Endothelial cell of umbilical vein (primary cell): ENCODE data around the gene PID1. TPM values are rescaled to one million over a fixed set of nuclear protein-coding genes. Genes with fewer than 3 reads are reported as not detected.

ENCODE experiments used
- BruUV-seq: library from RNA; stranded (reverse); fragments of 400-500 nt; replicated peaks from 2 replicates; lab custom pipeline; 2021; lab: Mats Ljungman, UMichigan
- CTCF ChIA-PET: fragments of 300-600, 350-600 bp; sonication (Branson Sonifier 250); formaldehyde crosslinking; loops from one replicate; lab custom pipeline; 2021; ENCODE audit warnings: antibody characterized with exemption, inconsistent platforms; lab: Charles Lee
- POLR2A ChIA-PET: fragments of 300-600, 350-600 bp; sonication (Branson Sonifier 250); formaldehyde crosslinking; loops from one replicate; lab custom pipeline; 2021; ENCODE audit warnings: antibody characterized with exemption, inconsistent platforms; lab: Charles Lee
- DNase-seq: peaks from one replicate; pipeline ENCODE4 v3.0.0-alpha.2; 2011; ENCODE audit warnings: low read depth, low spot score
- FAIRE-seq: peaks from 2 replicates; lab custom pipeline; 2011; peaks lifted over from hg19 to GRCh38; lab: Jason Lieb, UNC
- H2AFZ ChIP-seq: 2 replicates; pipeline ENCODE4 v1.6.0; 2012; ENCODE audit warnings: low read depth, low read length, control low read depth, inconsistent platforms
- H3K27ac ChIP-seq: 2 replicates; pipeline ENCODE4 v1.5.1; 2011; ENCODE audit warnings: low read depth, mild to moderate bottlenecking, control low read depth, low read length, moderate library complexity; ENCODE audit not compliant: insufficient read depth
- H3K27me3 ChIP-seq, 2 experiments: 2 replicates each; pipeline versions ENCODE4 v1.6.0 to v1.6.1; 2011; ENCODE audit warnings: low read length in 2 of 2, mixed read lengths in 1 of 2; ENCODE audit not compliant: control insufficient read depth in 2 of 2, insufficient read depth in 2 of 2
- H3K36me3 ChIP-seq, 2 experiments: 2 replicates in 1 of 2; 3 replicates in 1 of 2; pipeline ENCODE4 v1.5.1; 2011; ENCODE audit warnings: low read length in 2 of 2, mild to moderate bottlenecking in 1 of 2, moderate library complexity in 1 of 2; ENCODE audit not compliant: control insufficient read depth in 2 of 2, insufficient read depth in 2 of 2; ENCODE audit errors: extremely low read depth in 1 of 2
- H3K4me1 ChIP-seq: 3 replicates; pipeline ENCODE4 v1.5.1; 2011; ENCODE audit warnings: mild to moderate bottlenecking, low read length; ENCODE audit not compliant: control insufficient read depth, insufficient read depth; ENCODE audit errors: extremely low read depth
- H3K4me2 ChIP-seq: 2 replicates; pipeline ENCODE4 v1.6.1; 2011; ENCODE audit warnings: low read length, control low read depth, mixed read lengths; ENCODE audit not compliant: insufficient read depth
- H3K4me3 ChIP-seq, 3 experiments: fragments of 200-600 bp in 1 of 3; sonication (generic), shearing (Covaris generic) in 1 of 3; replicated peaks in 1 of 3; 2 replicates each; pipeline ENCODE4 v1.5.1; 2011 to 2016; ENCODE audit warnings: control low read depth in 3 of 3, low read length in 3 of 3, mild to moderate bottlenecking in 2 of 3, inconsistent platforms in 1 of 3, low read depth in 1 of 3, moderate library complexity in 1 of 3; ENCODE audit not compliant: insufficient read depth in 1 of 3
- H3K79me2 ChIP-seq: 2 replicates; pipeline ENCODE4 v1.6.0; 2012; ENCODE audit warnings: low read length, inconsistent platforms; ENCODE audit not compliant: control insufficient read depth, insufficient read depth
- H3K9ac ChIP-seq: replicated peaks from 2 replicates; pipeline ENCODE3; 2011; ENCODE audit warnings: low read length, control low read depth; ENCODE audit not compliant: insufficient read depth; ENCODE audit errors: extremely low read depth
- H3K9me1 ChIP-seq: replicated peaks from 3 replicates; pipeline ENCODE4 v1.6.0; 2011; ENCODE audit warnings: mild to moderate bottlenecking, low read length; ENCODE audit not compliant: control insufficient read depth, insufficient read depth; ENCODE audit errors: extremely low read depth
- H3K9me3 ChIP-seq: replicated peaks from 2 replicates; pipeline ENCODE4 v1.5.1; 2012; ENCODE audit warnings: low read length, inconsistent platforms; ENCODE audit not compliant: control insufficient read depth, insufficient read depth
- H4K20me1 ChIP-seq: replicated peaks from 2 replicates; pipeline ENCODE3; 2011; ENCODE audit warnings: mild to moderate bottlenecking, low read length; ENCODE audit not compliant: control insufficient read depth, insufficient read depth; ENCODE audit errors: extremely low read depth
- CTCF ChIP-seq, 2 donors: IDR thresholded peaks; 1 replicate in 1 of 2; 2 replicates in 1 of 2; pipeline ENCODE4 v1.5.1; 2011; ENCODE audit warnings: low read length in 2 of 2, mild to moderate bottlenecking in 2 of 2, moderate library complexity in 2 of 2, control low read depth in 1 of 2, inconsistent platforms in 1 of 2, low read depth in 1 of 2; ENCODE audit not compliant: insufficient read depth in 1 of 2; ENCODE audit errors: extremely low read depth in 1 of 2
- EZH2 ChIP-seq: IDR thresholded peaks from 2 replicates; pipeline ENCODE4 v1.6.1; 2012; ENCODE audit warnings: borderline replicate concordance, low read depth, mild to moderate bottlenecking, moderate library complexity, low read length, inconsistent platforms; ENCODE audit not compliant: severe bottlenecking
- FOS ChIP-seq: IDR thresholded peaks from 2 replicates; pipeline ENCODE4 v1.6.1; 2011; ENCODE audit warnings: mild to moderate bottlenecking, low read length, moderate library complexity, borderline replicate concordance; ENCODE audit not compliant: insufficient read depth
- GATA2 ChIP-seq: IDR thresholded peaks from 2 replicates; pipeline ENCODE4 v1.7.0; 2011; ENCODE audit warnings: low read depth, mild to moderate bottlenecking, moderate library complexity, mixed read lengths, low read length; ENCODE audit not compliant: insufficient read length, insufficient read depth
- JUN ChIP-seq: IDR thresholded peaks from 2 replicates; pipeline ENCODE4 v1.6.1; 2011; ENCODE audit warnings: borderline replicate concordance, low read depth; ENCODE audit not compliant: insufficient read length, insufficient read depth
- MAX ChIP-seq: IDR thresholded peaks from 2 replicates; pipeline ENCODE4 v1.6.1; 2011; ENCODE audit not compliant: insufficient read depth, insufficient read length
- MYC ChIP-seq: IDR thresholded peaks from one replicate; pipeline ENCODE4 v1.6.1; 2011; ENCODE audit warnings: mild to moderate bottlenecking, low read depth, low read length
- POLR2A ChIP-seq: IDR thresholded peaks from 2 replicates; pipeline ENCODE4 v1.6.1; 2012; ENCODE audit warnings: low read depth, mild to moderate bottlenecking, control low read depth, low read length
- POLR2AphosphoS5 ChIP-seq: IDR thresholded peaks from 2 replicates; pipeline ENCODE4 v1.6.1; 2012; ENCODE audit warnings: low read depth, mild to moderate bottlenecking, control low read depth, low read length, moderate library complexity; ENCODE audit not compliant: insufficient read depth
- dilution Hi-C: fragments of 300-500 bp; cut with MboI; formaldehyde crosslinking; loops from one replicate; pipeline ENCODE4 v1.15.0; 2019; ENCODE audit warnings: low sequenced_read_pairs; ENCODE audit not compliant: extremely low pct_ligation_motif_present
- intact Hi-C: fragments of 100-400 bp; cut with micrococcal nuclease; formaldehyde crosslinking; loops from one replicate; pipeline ENCODE4 v1.10.0; 2022
- polyA plus RNA-seq, 4 experiments: library from polyadenylated mRNA; depleted of rRNA in 3 of 4; stranded (reverse) in 3 of 4; unstranded in 1 of 4; fragments of >200 nt; gene quantifications; 2 replicates each; pipeline versions ENCODE4 v1.2.1 to v1.2.3, GENCODE V29; 2011 to 2012; ENCODE audit warnings: missing spikeins in 1 of 4
- total RNA-seq: library from RNA; stranded (reverse); gene quantifications from 2 replicates; pipeline ENCODE4 v1.2.3, GENCODE V29; 2021

Gene PID1
- total and polyA plus RNA-seq, 2 donors (not counting 3 experiments of a cell fraction or from before 2014, with no cell fraction given), result not detected

- H2AFZ ChIP-seq, result no peak overlapping the region
- CTCF ChIA-PET, result no interaction called here
These were observed 69.6 kb downstream of the PID1 start for GRCh38 chr2:229201521-229201920.

More at GRCh38 chr2:229201521-229201920, 69.6 kb downstream of the PID1 start:
- DNase-seq, result no peak
- intact Hi-C loops, result no loop called here
- no peaks in the 10 kb centered on the region for H3K27me3 ChIP-seq
- no peak overlapping the region for H3K27ac ChIP-seq
- no peak overlapping the region for H3K4me2 ChIP-seq
- H4K20me1 ChIP-seq, result no peaks in the 10 kb centered on the region
- H3K79me2 ChIP-seq, result no peaks in the 10 kb centered on the region
- dilution Hi-C loops, result no loop called here
- POLR2A ChIA-PET, result no interaction called here
- no peak overlapping the region for H3K9ac ChIP-seq
- H3K36me3 ChIP-seq, result no peaks in the 10 kb centered on the region
- H3K4me1 ChIP-seq, result no peaks in the 10 kb centered on the region
- no peaks in the 10 kb centered on the region for H3K9me3 ChIP-seq
- no peaks in the 10 kb centered on the region for H3K9me1 ChIP-seq
- no peak for FAIRE-seq
- H3K4me3 ChIP-seq, result no peak overlapping the region
- TF ChIP-seq GATA2 (no peak), POLR2A (no peak), FOS (no peak), EZH2 (no peak), POLR2AphosphoS5 (no peak), MAX (no peak), CTCF (IDR thresholded peaks at IDR 0.05; ENCODE audit: extremely low read depth in 1 of 2, insufficient read depth in 1 of 2, low read depth in 1 of 2, low read length in 2 of 2) (no peak), MYC (no peak), JUN (no peak)
- no TSS peak for BruUV-seq
